KMS-11 (cell line): ENCODE measurements around the gene BTBD9.

Source experiments
- H2AFZ ChIP-seq: fragments of 200-600 bp; sonication (generic); 2 replicates; pipeline ENCODE4 v1.6.1; 2016; ENCODE audit warnings: antibody characterized with exemption, mixed run types, low read depth
- H3K27ac ChIP-seq: fragments of 200-600 bp; sonication (generic); 2 replicates; pipeline ENCODE4 v1.6.1; 2016; ENCODE audit warnings: mild to moderate bottlenecking, mixed run types
- H3K27me3 ChIP-seq: fragments of 200-600 bp; sonication (generic); 2 replicates; pipeline ENCODE4 v1.6.1; 2017; ENCODE audit warnings: mild to moderate bottlenecking, low read depth, mixed run types, moderate library complexity; ENCODE audit not compliant: insufficient read depth
- H3K36me3 ChIP-seq: fragments of 200-600 bp; sonication (generic); 2 replicates; pipeline ENCODE4 v1.6.1; 2017; ENCODE audit warnings: mild to moderate bottlenecking, mixed run types; ENCODE audit not compliant: insufficient read depth
- H3K4me1 ChIP-seq: fragments of 200-600 bp; sonication (generic); 2 replicates; pipeline ENCODE4 v1.6.1; 2016; ENCODE audit warnings: mild to moderate bottlenecking, low read depth, mixed run types; ENCODE audit not compliant: poor library complexity, severe bottlenecking
- H3K4me2 ChIP-seq: fragments of 200-600 bp; sonication (generic); 2 replicates; pipeline ENCODE4 v1.7.0; 2016; ENCODE audit warnings: mild to moderate bottlenecking, mixed run types
- H3K4me3 ChIP-seq: fragments of 200-600 bp; sonication (generic); IDR thresholded peaks from 2 replicates; pipeline ENCODE4 v1.6.1; 2017; ENCODE audit warnings: low read depth, low read length, mixed read lengths; ENCODE audit not compliant: insufficient read depth
- H3K79me2 ChIP-seq: fragments of 200-600 bp; sonication (generic); 2 replicates; pipeline ENCODE4 v1.6.1; 2016; ENCODE audit warnings: low read depth, mixed run types; ENCODE audit not compliant: insufficient read depth
- H3K9ac ChIP-seq: fragments of 200-600 bp; sonication (generic); 2 replicates; pipeline ENCODE4 v1.6.1; 2016; ENCODE audit warnings: mild to moderate bottlenecking, mixed run types
- H4K20me1 ChIP-seq: fragments of 200-600 bp; sonication (generic); 2 replicates; pipeline ENCODE4 v1.6.1; 2016; ENCODE audit warnings: mild to moderate bottlenecking, mixed run types; ENCODE audit not compliant: insufficient read depth
- TF ChIP-seq, protein P1 (sequence below): fragments of 200-600 bp; sonication (generic); conservative IDR thresholded peaks from 2 replicates; pipeline ENCODE4 v1.6.1; 2017; ENCODE audit warnings: low read depth, mild to moderate bottlenecking, antibody characterized with exemption, low read length, moderate library complexity, mixed read lengths

BTBD9 gene

GRCh38 chr6:38144365-38144945, 495.3 kb downstream of the BTBD9 start:
- Histone ChIP-seq H3K4me2 (no peak overlapping the region), H3K27me3 (no peaks in the 10 kb centered on the region), H3K79me2 (no peaks in the 10 kb centered on the region), H3K27ac (no peak overlapping the region), H3K9ac (no peak overlapping the region), H2AFZ (no peak overlapping the region), H3K4me1 (no peaks in the 10 kb centered on the region), H3K36me3 (no peaks in the 10 kb centered on the region), H4K20me1 (no peaks in the 10 kb centered on the region), H3K4me3 (no peak overlapping the region)
- TF ChIP-seq, protein P1, sequence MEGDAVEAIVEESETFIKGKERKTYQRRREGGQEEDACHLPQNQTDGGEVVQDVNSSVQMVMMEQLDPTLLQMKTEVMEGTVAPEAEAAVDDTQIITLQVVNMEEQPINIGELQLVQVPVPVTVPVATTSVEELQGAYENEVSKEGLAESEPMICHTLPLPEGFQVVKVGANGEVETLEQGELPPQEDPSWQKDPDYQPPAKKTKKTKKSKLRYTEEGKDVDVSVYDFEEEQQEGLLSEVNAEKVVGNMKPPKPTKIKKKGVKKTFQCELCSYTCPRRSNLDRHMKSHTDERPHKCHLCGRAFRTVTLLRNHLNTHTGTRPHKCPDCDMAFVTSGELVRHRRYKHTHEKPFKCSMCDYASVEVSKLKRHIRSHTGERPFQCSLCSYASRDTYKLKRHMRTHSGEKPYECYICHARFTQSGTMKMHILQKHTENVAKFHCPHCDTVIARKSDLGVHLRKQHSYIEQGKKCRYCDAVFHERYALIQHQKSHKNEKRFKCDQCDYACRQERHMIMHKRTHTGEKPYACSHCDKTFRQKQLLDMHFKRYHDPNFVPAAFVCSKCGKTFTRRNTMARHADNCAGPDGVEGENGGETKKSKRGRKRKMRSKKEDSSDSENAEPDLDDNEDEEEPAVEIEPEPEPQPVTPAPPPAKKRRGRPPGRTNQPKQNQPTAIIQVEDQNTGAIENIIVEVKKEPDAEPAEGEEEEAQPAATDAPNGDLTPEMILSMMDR: no peak

DNA sequence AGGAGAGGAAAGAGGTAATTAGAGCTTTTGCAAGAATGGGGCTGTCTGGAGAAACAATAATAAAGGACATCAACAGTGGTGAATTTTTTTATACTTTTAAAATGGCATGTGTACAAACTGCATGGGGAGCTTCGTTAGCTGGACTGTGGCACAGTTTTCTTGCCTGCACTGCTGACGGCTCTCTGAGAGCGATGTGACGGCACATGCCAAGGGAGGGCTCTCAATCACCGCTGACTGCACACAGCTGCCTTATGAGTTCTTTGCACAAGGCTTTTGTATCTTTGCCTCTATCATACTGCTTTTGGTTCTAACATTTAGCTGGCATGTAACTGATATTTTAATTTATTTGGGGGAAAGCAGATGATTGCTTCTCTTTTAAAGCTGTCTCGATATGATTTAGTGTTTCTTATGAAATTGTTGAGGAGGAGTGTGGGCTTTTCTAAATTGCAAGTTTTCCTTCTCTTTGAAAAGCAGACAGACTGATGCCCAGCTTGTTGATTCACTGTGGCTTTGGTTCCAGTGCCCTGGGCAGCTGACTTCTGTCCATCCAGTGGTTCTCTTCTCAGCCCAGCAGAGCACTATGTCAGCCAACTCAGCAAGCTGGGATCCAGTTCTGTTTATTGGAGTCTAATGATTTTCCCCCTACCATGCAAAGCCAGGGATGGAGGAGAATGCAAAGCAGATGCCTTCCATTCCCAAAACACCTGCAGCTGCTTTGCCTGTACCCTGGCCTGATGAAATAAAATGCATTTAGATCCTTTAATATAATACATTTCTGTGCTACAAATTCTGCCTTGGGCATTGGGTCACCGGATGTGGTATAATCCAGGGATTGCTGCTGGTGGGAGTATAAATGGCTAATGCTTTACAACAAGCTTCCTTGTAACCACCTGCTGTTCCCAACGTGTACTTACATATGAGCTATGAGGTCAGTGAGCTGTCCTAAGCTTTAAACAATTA, 496.3 kb downstream of the BTBD9 start:
- H3K36me3 ChIP-seq: no peaks in the 10 kb centered on the region
- no peak overlapping the region for H2AFZ ChIP-seq
- H3K4me1 ChIP-seq: no peaks in the 10 kb centered on the region
- no peaks in the 10 kb centered on the region for H3K79me2 ChIP-seq
- no peak overlapping the region for H3K9ac ChIP-seq
- no peak overlapping the region for H3K4me3 ChIP-seq
- no peaks in the 10 kb centered on the region for H3K27me3 ChIP-seq
- H3K27ac ChIP-seq: no peak overlapping the region
- no peak overlapping the region for H3K4me2 ChIP-seq
- H4K20me1 ChIP-seq: no peaks in the 10 kb centered on the region
- TF ChIP-seq, protein P1: no peak

- Histone ChIP-seq H3K4me2 (no peak overlapping the region), H3K9ac (no peak overlapping the region), H3K79me2 (no peaks in the 10 kb centered on the region), H3K27me3 (no peaks in the 10 kb centered on the region), H2AFZ (no peak overlapping the region), H3K4me1 (no peaks in the 10 kb centered on the region), H3K27ac (no peak overlapping the region), H3K4me3 (no peak overlapping the region), H3K36me3 (no peaks in the 10 kb centered on the region), H4K20me1 (no peaks in the 10 kb centered on the region)
- TF ChIP-seq, protein P1: no peak
Observed at GRCh38 chr6:38142178-38142902, 497.4 kb downstream of the BTBD9 start.

GRCh38 chr6:38141716-38142115, 498.0 kb downstream of the BTBD9 start:
- Histone ChIP-seq H3K9ac (no peak overlapping the region), H2AFZ (no peak overlapping the region), H4K20me1 (no peaks in the 10 kb centered on the region), H3K4me2 (no peak overlapping the region), H3K27ac (no peak overlapping the region), H3K79me2 (no peaks in the 10 kb centered on the region), H3K4me3 (no peak overlapping the region), H3K27me3 (no peaks in the 10 kb centered on the region), H3K4me1 (no peaks in the 10 kb centered on the region), H3K36me3 (no peaks in the 10 kb centered on the region)
- TF ChIP-seq, protein P1: no peak
